Stimulated activated naive CD8-positive, alpha-beta T cell treated with anti-CD3 and anti-CD28 coated beads, Interleukin-15, Interleukin-2, amounts not matched to agents 100 ng/mL and 50 ng/mL, for 24 hours (primary cell): ENCODE results near the gene LGI4.
A peak's percentile ranks its signal among the peaks of the same experiment; 100 is the strongest.
"Not testable (repeated sequence)": the region's sequence is repeated elsewhere in the genome, so short reads cannot be mapped to it uniquely, and the experiment has no call there.

Experiments
- H3K27ac Mint-ChIP-seq: one replicate; pipeline ENCODE4 v1.8.0; 2021; ENCODE audit warnings: mild to moderate bottlenecking, mixed read lengths
- H3K27me3 Mint-ChIP-seq: one replicate; pipeline ENCODE4 v1.8.0; 2021; ENCODE audit warnings: mixed read lengths
- H3K36me3 Mint-ChIP-seq: one replicate; pipeline ENCODE4 v1.8.0; 2021; ENCODE audit warnings: low read depth, mixed read lengths
- H3K4me1 Mint-ChIP-seq: one replicate; pipeline ENCODE4 v1.8.0; 2021; ENCODE audit warnings: low read depth, mixed read lengths
- H3K4me3 Mint-ChIP-seq: one replicate; pipeline ENCODE4 v1.8.0; 2021; ENCODE audit warnings: mild to moderate bottlenecking, mixed read lengths
- H3K9me3 Mint-ChIP-seq: one replicate; pipeline ENCODE4 v1.8.0; 2021; ENCODE audit warnings: mixed read lengths

The LGI4 gene

GRCh38 chr19:35153701-35154524, 19.1 kb upstream of the LGI4 start:
- Mint-ChIP-seq H3K36me3 (peaks cover 33% of the 10 kb centered on the region), H3K9me3 (no peaks in the 10 kb centered on the region), H3K4me1 (peaks cover 50% of the 10 kb centered on the region), H3K27ac (peak overlapping the region; percentile 100), H3K4me3 (peak overlapping the region; percentile 98), H3K27me3 (no peaks in the 10 kb centered on the region)

GRCh38 chr19:35153129-35153522, 18.3 kb upstream of the LGI4 start:
- Mint-ChIP-seq H3K27ac (peak overlapping the region; percentile 48), H3K4me1 (peaks cover 42% of the 10 kb centered on the region), H3K36me3 (peaks cover 25% of the 10 kb centered on the region), H3K4me3 (peak overlapping the region; percentile 98)
- not testable (repeated sequence) for H3K9me3 Mint-ChIP-seq, H3K27me3 Mint-ChIP-seq

GRCh38 chr19:35151273-35152065, 16.6 kb upstream of the LGI4 start:
- peaks cover 26% of the 10 kb centered on the region for H3K4me1 Mint-ChIP-seq
- H3K36me3 Mint-ChIP-seq = peaks cover 9% of the 10 kb centered on the region
- no peak overlapping the region for H3K27ac Mint-ChIP-seq
- H3K9me3 Mint-ChIP-seq = no peaks in the 10 kb centered on the region
- no peaks in the 10 kb centered on the region for H3K27me3 Mint-ChIP-seq
- H3K4me3 Mint-ChIP-seq = no peak overlapping the region

- Mint-ChIP-seq H3K4me3 (no peak overlapping the region), H3K27ac (peak overlapping the region; percentile 36), H3K36me3 (no peaks in the 10 kb centered on the region), H3K27me3 (no peaks in the 10 kb centered on the region), H3K4me1 (peaks cover 17% of the 10 kb centered on the region), H3K9me3 (no peaks in the 10 kb centered on the region)
Observed at GRCh38 chr19:35150445-35150844, 15.6 kb upstream of the LGI4 start.

- H3K4me1 Mint-ChIP-seq = peaks cover 17% of the 10 kb centered on the region
- no peaks in the 10 kb centered on the region for H3K27me3 Mint-ChIP-seq
- no peak overlapping the region for H3K27ac Mint-ChIP-seq
- no peaks in the 10 kb centered on the region for H3K9me3 Mint-ChIP-seq
- no peak overlapping the region for H3K4me3 Mint-ChIP-seq
- no peaks in the 10 kb centered on the region for H3K36me3 Mint-ChIP-seq
Observed at GRCh38 chr19:35149463-35149862, 14.6 kb upstream of the LGI4 start.

- Mint-ChIP-seq H3K27ac (peak overlapping the region; percentile 7), H3K4me1 (peaks cover 12% of the 10 kb centered on the region), H3K4me3 (no peak overlapping the region), H3K36me3 (no peaks in the 10 kb centered on the region), H3K27me3 (peaks cover 4% of the 10 kb centered on the region), H3K9me3 (no peaks in the 10 kb centered on the region)
Observed at GRCh38 chr19:35146746-35147459, 12.0 kb upstream of the LGI4 start.

GRCh38 chr19:35144600-35145436, 10.0 kb upstream of the LGI4 start:
- Mint-ChIP-seq H3K27me3 (peaks cover 4% of the 10 kb centered on the region), H3K27ac (no peak overlapping the region), H3K4me1 (peaks cover 26% of the 10 kb centered on the region), H3K4me3 (no peak overlapping the region), H3K36me3 (no peaks in the 10 kb centered on the region), H3K9me3 (no peaks in the 10 kb centered on the region)

- Mint-ChIP-seq H3K9me3 (no peaks in the 10 kb centered on the region), H3K36me3 (no peaks in the 10 kb centered on the region), H3K27me3 (peaks cover 4% of the 10 kb centered on the region), H3K27ac (no peak overlapping the region), H3K4me3 (no peak overlapping the region), H3K4me1 (peaks cover 26% of the 10 kb centered on the region)
Observed at GRCh38 chr19:35144259-35144599, 9.4 kb upstream of the LGI4 start.

GRCh38 chr19:35143818-35144217, 9.0 kb upstream of the LGI4 start:
- Mint-ChIP-seq H3K9me3 (no peaks in the 10 kb centered on the region), H3K27ac (no peak overlapping the region), H3K36me3 (no peaks in the 10 kb centered on the region), H3K4me3 (no peak overlapping the region), H3K27me3 (peaks cover 4% of the 10 kb centered on the region), H3K4me1 (peaks cover 26% of the 10 kb centered on the region)

- Mint-ChIP-seq H3K27me3 (peaks cover 4% of the 10 kb centered on the region), H3K27ac (no peak within 1 kb of the TSS), H3K9me3 (no peaks in the 10 kb centered on the region), H3K4me1 (peaks cover 26% of the 10 kb centered on the region), H3K4me3 (peak within 1 kb of the TSS; percentile 84), H3K36me3 (no peaks in the 10 kb centered on the region)
Observed at GRCh38 chr19:35143231-35143715, 8.4 kb upstream of the LGI4 start, which contains the start of gene FXYD7. TSS of gene FXYD7 (plus strand) at chr19:35143255. CDS start at chr19:35143334, 79 bp downstream.

- peak overlapping the region; percentile 84 for H3K4me3 Mint-ChIP-seq
Observed at GRCh38 chr19:35142606-35143230, 7.9 kb upstream of the LGI4 start.

GRCh38 chr19:35141837-35142605, 7.2 kb upstream of the LGI4 start:
- Mint-ChIP-seq H3K36me3 (no peaks in the 10 kb centered on the region), H3K27ac (peak overlapping the region; percentile 76), H3K4me1 (peaks cover 26% of the 10 kb centered on the region), H3K9me3 (no peaks in the 10 kb centered on the region), H3K4me3 (peak overlapping the region; percentile 84), H3K27me3 (peaks cover 4% of the 10 kb centered on the region)

More at GRCh38 chr19:35142606-35143230, 7.9 kb upstream of the LGI4 start:
- H3K36me3 Mint-ChIP-seq = no peaks in the 10 kb centered on the region
- H3K27ac Mint-ChIP-seq = no peak overlapping the region
- H3K9me3 Mint-ChIP-seq = no peaks in the 10 kb centered on the region
- peaks cover 4% of the 10 kb centered on the region for H3K27me3 Mint-ChIP-seq
- peaks cover 26% of the 10 kb centered on the region for H3K4me1 Mint-ChIP-seq
